Astrocyte of the cerebellum (primary cell): ENCODE results near the gene OR13C9.
"Not testable (repeated sequence)": the region's sequence is repeated elsewhere in the genome, so short reads cannot be mapped to it uniquely, and the experiment has no call there.

Experiments used
- DNase-seq: peaks from one replicate; pipeline ENCODE4 v3.0.0-alpha.2; 2011; ENCODE audit warnings: low read depth
- H3K4me3 ChIP-seq: 2 replicates; pipeline ENCODE4 v1.5.1; 2011; ENCODE audit warnings: mild to moderate bottlenecking, low read depth, low read length, moderate library complexity
- in situ Hi-C: cut with HindIII; loops from 2 replicates; pipeline ENCODE4 v1.10.0; 2017; ENCODE audit warnings: low sequenced_read_pairs
- TF ChIP-seq, protein P1 (sequence below): IDR thresholded peaks from 2 replicates; pipeline ENCODE4 v1.5.1; 2012; ENCODE audit warnings: low read length, low read depth, moderate library complexity, mild to moderate bottlenecking; ENCODE audit errors: missing control alignments

Gene OR13C9, protein sequence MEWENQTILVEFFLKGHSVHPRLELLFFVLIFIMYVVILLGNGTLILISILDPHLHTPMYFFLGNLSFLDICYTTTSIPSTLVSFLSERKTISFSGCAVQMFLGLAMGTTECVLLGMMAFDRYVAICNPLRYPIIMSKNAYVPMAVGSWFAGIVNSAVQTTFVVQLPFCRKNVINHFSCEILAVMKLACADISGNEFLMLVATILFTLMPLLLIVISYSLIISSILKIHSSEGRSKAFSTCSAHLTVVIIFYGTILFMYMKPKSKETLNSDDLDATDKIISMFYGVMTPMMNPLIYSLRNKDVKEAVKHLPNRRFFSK

DNA sequence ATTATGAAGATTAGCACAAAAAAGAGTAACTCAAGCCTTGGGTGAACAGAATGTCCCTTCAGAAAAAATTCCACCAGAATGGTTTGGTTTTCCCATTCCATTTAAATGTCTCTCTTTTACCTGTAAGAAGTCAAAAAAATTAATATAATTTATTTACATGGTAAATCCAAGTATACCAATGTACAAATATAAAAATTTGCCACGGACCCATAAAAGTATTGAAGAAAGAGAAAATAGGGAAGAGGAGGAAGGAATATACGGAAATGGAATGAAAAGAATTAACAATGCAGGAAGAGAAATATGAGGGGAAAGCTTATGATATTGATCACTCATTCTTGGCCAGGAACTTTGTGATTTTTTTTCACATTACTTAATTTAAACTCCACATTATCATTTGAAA lies at the start of gene OR13C9:
Gene OR13C9, minus strand, starts transcription at position 101 of the 400 bp plus-strand sequence. Its CDS starts 0 bp downstream, at position 101.
- DNase-seq: no peak
- in situ Hi-C loops: no loop called here
- no peak within 1 kb of the TSS for H3K4me3 ChIP-seq
- TF ChIP-seq, protein P1, sequence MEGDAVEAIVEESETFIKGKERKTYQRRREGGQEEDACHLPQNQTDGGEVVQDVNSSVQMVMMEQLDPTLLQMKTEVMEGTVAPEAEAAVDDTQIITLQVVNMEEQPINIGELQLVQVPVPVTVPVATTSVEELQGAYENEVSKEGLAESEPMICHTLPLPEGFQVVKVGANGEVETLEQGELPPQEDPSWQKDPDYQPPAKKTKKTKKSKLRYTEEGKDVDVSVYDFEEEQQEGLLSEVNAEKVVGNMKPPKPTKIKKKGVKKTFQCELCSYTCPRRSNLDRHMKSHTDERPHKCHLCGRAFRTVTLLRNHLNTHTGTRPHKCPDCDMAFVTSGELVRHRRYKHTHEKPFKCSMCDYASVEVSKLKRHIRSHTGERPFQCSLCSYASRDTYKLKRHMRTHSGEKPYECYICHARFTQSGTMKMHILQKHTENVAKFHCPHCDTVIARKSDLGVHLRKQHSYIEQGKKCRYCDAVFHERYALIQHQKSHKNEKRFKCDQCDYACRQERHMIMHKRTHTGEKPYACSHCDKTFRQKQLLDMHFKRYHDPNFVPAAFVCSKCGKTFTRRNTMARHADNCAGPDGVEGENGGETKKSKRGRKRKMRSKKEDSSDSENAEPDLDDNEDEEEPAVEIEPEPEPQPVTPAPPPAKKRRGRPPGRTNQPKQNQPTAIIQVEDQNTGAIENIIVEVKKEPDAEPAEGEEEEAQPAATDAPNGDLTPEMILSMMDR: no peak

DNA sequence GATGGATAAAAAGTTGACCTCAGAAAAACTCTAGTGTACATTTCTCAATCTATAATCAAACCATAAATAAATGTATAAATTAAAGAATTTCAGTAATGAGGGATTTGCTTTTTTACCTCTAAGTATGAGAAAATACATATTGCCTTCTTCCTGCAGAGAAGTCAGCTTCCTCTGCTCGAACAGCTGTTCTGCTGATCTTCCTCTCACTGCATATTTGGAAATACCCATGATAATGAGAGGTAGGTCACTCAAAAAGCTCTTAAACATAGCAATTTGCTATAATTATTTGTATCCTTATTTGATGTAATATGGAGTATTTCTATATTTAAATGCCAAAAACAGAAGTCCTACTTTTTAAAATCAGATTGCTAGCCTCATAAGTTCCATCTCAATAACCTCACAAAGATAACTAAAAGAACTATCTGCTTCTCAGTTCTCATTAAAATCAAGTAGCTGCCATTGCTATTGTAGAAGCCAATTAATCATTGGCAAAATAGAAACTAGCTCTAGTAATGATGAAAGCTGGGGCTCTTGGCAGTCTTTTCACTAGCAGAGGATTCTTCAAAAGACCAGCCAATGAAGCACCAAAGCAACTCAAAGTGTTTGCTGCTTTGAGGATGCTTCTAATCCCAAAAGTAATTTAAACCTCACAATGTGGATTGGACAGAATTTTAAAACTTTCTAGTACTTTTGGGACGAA lies 40.6 kb upstream of the OR13C9 start:
- in situ Hi-C loops: no loop called here
- TF ChIP-seq, protein P1: no peak
- DNase-seq: no peak
- H3K4me3 ChIP-seq: no peak overlapping the region

DNA sequence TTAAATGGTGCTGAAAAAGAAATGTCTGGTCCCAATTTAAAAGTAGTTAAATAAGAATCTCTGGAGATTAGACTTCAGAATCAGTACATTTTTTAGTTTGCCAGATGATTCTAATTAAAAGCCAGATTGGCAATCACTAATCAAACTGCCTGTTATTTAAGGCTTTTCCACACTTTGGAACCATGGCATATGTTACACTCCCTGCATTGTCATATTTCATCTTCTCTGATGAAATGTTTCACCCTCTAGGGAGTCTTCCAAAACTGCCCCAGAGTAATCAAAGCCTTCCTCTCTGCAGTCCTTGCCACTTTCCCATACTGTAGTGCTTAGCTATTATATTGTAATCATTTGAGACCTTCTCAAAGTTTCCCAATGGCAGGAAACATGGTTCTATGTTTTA lies 17.5 kb upstream of the OR13C9 start:
- TF ChIP-seq, protein P1: no peak
- H3K4me3 ChIP-seq: no peak overlapping the region
- DNase-seq: no peak
- in situ Hi-C loops: no loop called here

DNA sequence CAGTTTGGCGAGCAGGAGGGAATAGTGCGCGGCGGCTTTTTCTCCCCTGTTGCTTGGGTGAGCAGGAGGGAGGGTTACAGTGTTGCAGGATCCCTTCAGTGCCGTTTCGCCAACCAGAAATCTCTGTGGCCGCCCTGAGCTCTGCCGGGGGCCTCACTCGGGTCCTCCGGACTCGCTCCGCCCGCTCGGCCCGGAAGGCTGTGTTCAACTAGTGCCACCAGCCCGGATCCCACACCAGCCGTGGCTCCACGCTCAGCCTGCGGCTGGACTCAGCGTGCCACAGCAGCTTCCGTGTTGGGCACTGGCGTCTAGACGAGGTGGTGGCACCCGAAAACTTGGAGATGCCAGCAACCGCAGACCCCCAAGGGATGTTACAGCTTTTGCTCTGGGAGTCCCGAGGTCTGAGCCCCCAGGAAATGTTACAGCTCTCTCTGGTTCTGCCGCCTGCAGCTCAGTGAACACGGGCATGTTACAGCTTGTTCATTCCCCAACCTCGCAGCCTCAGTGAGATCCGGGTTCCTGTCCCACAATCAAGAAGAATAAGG lies 16.0 kb upstream of the OR13C9 start:
- H3K4me3 ChIP-seq: no peak overlapping the region
- no peak for DNase-seq
- in situ Hi-C loops: no loop called here
- TF ChIP-seq, protein P1: no peak

DNA sequence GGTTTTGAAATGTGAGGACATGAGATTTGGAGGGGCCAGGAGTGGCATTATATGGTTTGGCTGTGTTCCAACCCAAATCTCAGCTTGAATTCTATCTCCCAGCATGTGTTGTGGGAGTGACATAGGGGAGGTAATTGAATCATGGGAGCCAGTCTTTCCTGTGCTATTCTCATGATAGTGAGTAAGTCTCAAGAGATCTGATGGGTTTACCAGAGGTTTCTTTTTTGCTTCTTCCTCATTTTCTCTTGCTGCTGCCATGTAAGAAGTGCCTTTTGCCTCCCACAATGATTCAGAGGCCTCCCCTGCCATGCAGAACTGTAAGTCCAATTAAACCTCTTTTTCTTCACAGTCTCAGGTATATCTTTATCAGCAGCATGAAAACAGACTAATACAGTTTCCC lies 8.0 kb upstream of the OR13C9 start:
- in situ Hi-C loops: loop anchor here (5.0 kb wide), 1 partner anchor 34 kb away; no protein-coding TSS in a partner anchor
- DNase-seq, H3K4me3 ChIP-seq: not testable (repeated sequence)

DNA sequence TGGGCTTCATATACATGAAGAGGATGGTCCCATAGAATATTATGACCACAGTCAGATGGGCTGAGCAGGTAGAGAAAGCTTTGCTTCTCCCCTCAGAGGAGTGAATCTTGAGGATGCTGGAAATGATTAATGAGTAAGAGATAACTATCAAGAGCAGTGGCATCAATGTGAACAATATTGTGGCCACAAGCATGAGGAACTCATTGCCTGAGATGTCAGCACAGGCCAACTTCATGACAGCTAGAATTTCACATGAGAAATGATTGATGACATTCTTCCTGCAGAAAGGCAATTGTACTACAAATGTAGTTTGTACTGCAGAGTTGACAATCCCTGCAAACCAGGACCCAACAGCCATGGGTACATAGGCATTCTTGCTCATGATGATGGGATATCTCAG lies 586 bp downstream of the OR13C9 start:
- in situ Hi-C loops: no loop called here
- no peak for DNase-seq
- TF ChIP-seq, protein P1: no peak
- H3K4me3 ChIP-seq: no peak overlapping the region

DNA sequence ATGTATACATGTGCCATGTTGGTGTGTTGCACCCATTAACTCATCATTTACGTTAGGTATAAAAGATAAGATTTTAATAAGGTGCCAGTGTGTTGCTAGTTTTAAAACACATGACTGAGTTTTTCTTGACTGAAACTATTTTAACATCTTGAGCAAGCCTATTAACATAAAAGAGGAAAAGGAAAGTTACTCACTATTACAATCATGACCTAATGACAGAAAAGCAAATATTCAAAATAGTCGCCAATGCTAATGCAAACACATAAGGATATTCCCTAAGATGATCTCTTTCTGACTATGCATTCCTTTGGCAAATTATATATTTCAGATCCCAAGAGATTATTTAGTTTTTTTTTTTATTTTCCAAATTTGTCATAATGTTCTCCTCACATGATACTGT lies 6.8 kb downstream of the OR13C9 start:
- in situ Hi-C loops: no loop called here
- no peak for DNase-seq
- no peak overlapping the region for H3K4me3 ChIP-seq
- TF ChIP-seq, protein P1: no peak
